GM19023 (cell line): ENCODE results near the gene PLPPR4.
"Not testable (repeated sequence)": the region's sequence is repeated elsewhere in the genome, so short reads cannot be mapped to it uniquely, and the experiment has no call there.

ENCODE experiments used
- ATAC-seq: cut with Tn5 transposase; IDR thresholded peaks from one replicate; pipeline ENCODE4 v1.9.1; 2021; ENCODE audit warnings: mild to moderate bottlenecking, moderate library complexity; ENCODE audit not compliant: unreplicated experiment

PLPPR4 gene

GRCh38 chr1:99266726-99267125 lies 2.4 kb downstream of the PLPPR4 start:
- no peak for ATAC-seq

- ATAC-seq, result no peak
These were observed 3.7 kb downstream of the PLPPR4 start for GRCh38 chr1:99268021-99268420.

DNA sequence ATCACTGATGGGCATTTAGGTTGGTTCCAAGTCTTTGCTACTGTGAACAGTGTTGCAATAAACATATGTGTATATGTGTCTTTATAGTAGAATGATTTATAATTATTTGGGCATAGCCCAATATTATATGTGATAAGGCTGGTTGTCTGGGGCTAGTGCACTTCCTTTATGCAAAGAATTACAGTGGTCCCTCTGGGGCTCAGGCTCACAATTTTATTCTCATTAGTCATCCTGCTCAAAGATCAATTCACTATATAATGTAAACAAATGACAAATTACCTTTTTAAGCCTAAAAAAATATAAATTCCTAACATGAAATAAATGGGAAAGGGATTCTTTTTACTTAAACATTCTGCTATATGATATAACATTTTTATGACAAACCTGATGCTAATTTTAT lies 5.0 kb downstream of the PLPPR4 start:
- ATAC-seq, result no peak

GRCh38 chr1:99270646-99271045 lies 6.4 kb downstream of the PLPPR4 start:
- no peak for ATAC-seq

- no peak for ATAC-seq
These were observed 7.0 kb downstream of the PLPPR4 start for GRCh38 chr1:99271249-99271648.

GRCh38 chr1:99277066-99277465 lies 12.8 kb downstream of the PLPPR4 start:
- ATAC-seq, result no peak

DNA sequence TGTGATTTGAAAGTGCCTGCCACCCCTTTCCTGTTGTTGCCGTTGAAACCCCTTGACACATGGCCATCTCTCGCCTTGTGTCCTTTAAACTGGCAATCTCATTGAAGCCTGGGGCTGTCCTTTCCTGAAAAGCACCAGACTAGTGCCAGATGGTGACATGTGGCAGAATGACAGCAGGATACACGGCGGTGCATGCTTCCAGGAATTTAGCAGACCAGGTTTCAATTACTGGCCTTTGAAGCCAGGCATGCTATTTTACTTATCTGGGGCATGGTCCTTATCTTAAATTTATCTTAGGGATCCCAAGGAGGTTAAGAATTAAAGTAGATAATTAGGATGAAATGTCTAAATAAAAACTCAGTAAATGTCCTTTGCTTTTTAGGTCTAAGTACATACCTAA lies 15.2 kb downstream of the PLPPR4 start:
- ATAC-seq, result no peak

- no peak for ATAC-seq
These were observed 16.8 kb downstream of the PLPPR4 start for GRCh38 chr1:99281105-99281504.

DNA sequence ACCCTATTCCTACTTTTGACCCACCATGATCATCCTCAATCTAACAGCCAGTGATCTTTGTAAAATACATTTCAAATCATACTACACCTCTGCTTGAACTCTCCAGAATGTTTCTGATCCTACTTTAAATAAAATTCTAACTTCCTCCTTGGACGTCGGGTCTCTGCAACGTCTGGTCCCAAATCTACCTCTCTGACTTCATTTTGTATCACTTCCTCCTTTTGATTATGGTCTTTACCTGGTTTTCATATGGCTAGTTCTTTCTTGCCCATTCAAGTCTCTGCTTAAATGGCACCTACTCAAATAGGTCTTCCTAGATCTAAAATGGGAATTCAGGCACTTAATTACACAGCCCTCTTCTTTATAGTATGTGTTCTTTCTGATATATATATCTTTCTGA lies 18.2 kb downstream of the PLPPR4 start:
- ATAC-seq, result no peak

DNA sequence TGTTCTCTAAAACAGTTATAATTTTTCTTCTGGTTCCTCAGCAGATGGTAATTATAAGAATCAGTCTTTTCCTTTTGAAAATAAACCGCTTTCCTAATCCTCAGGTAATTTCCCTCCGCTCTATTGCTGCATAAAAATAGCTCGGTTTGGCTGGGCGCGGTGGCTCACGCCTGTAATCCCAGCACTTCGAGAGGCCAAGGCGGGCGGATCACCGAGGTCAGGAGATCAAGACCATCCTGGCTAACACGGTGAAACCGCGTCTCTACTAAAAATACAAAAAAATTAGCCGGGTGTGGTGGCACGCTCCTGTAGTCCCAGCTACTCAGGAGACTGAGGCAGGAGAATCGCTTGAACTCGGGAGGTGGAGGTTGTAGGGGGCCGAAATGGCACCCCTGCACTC lies 19.2 kb downstream of the PLPPR4 start:
- ATAC-seq, result not testable (repeated sequence)

- ATAC-seq, result no peak
These were observed 28.6 kb downstream of the PLPPR4 start for GRCh38 chr1:99292886-99293285.

- no peak for ATAC-seq
These were observed 33.6 kb downstream of the PLPPR4 start for GRCh38 chr1:99297923-99298322.

- ATAC-seq, result no peak
These were observed 40.5 kb downstream of the PLPPR4 start for GRCh38 chr1:99304725-99305282.

DNA sequence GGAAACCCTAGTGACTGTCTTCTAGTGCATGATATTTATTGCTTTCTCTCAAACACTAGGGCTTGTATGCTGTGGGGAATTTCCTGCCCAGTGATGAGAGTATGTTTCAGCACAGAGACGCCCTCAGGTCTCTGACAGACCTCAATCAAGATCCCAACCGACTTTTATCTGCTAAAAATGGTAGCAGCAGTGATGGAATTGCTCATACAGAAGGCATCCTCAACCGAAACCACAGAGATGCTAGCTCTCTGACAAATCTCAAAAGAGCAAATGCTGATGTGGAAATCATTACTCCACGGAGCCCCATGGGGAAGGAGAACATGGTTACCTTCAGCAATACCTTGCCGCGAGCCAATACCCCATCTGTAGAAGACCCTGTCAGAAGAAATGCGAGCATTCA lies 41.3 kb downstream of the PLPPR4 start:
- ATAC-seq, result no peak

- no peak for ATAC-seq
These were observed 41.8 kb downstream of the PLPPR4 start for GRCh38 chr1:99306056-99306455.

GRCh38 chr1:99306644-99307043 lies 42.4 kb downstream of the PLPPR4 start:
- ATAC-seq, result no peak

DNA sequence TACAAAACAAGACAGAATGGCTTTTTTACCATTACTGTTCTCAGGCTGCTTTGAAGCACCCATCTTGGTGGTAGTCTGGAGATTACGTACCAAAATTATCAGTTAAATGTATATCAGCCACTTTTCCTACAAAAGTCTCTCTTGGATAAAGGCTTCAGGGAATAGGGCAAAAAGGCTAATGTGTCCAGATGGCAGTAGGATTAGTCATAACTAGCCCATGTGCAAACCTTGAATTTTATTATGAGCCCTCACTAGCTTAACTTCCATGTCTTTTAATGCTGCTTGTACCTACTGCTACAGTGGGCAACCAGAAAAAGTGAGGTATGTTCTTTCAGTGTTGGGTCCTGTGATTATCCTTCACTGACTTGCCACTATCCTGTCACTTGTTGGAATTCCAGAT lies 51.0 kb downstream of the PLPPR4 start:
- no peak for ATAC-seq

GRCh38 chr1:99326215-99326949 lies 62.1 kb downstream of the PLPPR4 start:
- ATAC-seq, result no peak

- no peak for ATAC-seq
These were observed 63.1 kb downstream of the PLPPR4 start for GRCh38 chr1:99327357-99327756.

GRCh38 chr1:99328171-99328570 lies 63.9 kb downstream of the PLPPR4 start:
- ATAC-seq, result no peak

DNA sequence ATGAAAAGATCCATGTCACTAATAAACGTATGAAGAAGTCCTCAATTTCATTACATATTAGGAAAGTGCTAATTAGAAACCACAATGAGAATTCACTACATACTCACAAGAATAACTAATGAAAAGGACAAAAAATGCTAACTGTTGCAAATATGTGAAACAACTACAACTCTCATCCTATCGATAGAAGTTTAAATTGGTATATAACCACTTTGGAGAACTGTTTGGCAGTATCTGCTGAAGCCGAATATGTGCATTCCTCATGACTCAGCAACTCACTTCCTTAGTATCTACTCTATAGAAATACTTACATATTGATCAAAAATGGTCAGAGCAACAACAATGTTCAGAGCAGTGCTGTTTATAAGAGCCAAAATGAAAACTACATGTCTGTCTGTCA lies 66.8 kb downstream of the PLPPR4 start:
- no peak for ATAC-seq

GRCh38 chr1:99331636-99332035 lies 67.3 kb downstream of the PLPPR4 start:
- ATAC-seq, result no peak

DNA sequence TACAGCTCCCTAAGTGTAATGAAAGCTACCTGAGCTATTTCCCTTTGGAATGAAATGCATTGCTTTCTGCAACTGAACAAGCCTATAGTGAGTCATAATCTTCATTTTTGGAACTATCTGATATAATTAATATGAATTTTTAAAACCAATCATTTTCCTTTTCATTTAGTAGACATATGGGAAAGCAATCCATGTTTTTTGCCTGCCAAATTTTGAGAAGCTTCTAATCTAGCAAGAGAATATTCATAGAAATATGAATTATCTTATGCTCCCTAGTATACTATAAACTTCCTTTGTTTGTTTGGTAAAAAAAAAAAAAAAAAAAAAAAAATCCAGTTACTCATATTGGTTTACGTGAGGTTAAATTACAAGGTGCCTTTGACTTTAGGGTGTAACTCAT lies 68.3 kb downstream of the PLPPR4 start:
- ATAC-seq, result no peak
